ENCODE data around the gene CFAP69. TPM values are rescaled to one million over a fixed set of nuclear protein-coding genes. Genes with fewer than 3 reads are reported as not detected.
"Not testable (repeated sequence)": the region's sequence is repeated elsewhere in the genome, so short reads cannot be mapped to it uniquely, and the experiment has no call there.

CFAP69 gene
- total RNA-seq, 1 experiment from 2014 or later: 3.5 TPM

- no peak overlapping the region for H3K4me3 ChIP-seq (ENCODE audit: low read length)
- H2AFZ ChIP-seq (ENCODE audit: low read length): no peak overlapping the region
- no peak overlapping the region for H3K27ac ChIP-seq (ENCODE audit: low read length)
- H3K27me3 ChIP-seq (ENCODE audit: low read length): no peaks in the 10 kb centered on the region
- no peak overlapping the region for H3K4me2 ChIP-seq (ENCODE audit: low read depth, low read length, poor library complexity, severe bottlenecking)
- no peak for DNase-seq
- no peak overlapping the region for H3K9ac ChIP-seq (ENCODE audit: low read length)
- no peaks in the 10 kb centered on the region for H3K36me3 ChIP-seq (ENCODE audit: insufficient read depth, low read length)
- no peaks in the 10 kb centered on the region for H3K9me3 ChIP-seq (ENCODE audit: low read length)
- H3K4me1 ChIP-seq (ENCODE audit: low read length): no peaks in the 10 kb centered on the region
- no peaks in the 10 kb centered on the region for H3K79me2 ChIP-seq (ENCODE audit: low read length)
- H4K20me1 ChIP-seq (ENCODE audit: insufficient read depth, low read depth, low read length): no peaks in the 10 kb centered on the region
- H3K9me2 ChIP-seq (replicated peaks; ENCODE audit: insufficient read depth, low read length): no peaks in the 10 kb centered on the region
These were observed 5.8 kb downstream of the CFAP69 start for GRCh38 chr7:90250601-90251303.

DNA sequence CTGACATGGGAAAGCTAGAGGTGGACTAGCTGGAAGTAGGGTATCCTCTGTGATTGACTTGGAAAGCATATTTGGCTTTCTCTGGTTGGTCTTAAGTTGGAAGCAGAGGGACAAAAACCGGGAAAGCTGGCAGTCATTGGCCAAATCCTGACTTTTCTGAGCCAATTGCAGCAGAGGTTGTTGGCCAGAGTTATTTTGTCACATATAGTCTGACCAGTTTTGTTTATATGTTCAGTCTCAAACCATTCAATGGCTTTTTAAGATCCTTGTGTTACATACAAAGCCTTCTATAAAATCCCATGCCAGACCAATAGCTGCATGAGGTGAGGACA, 6.3 kb downstream of the CFAP69 start:
- H3K4me2 ChIP-seq (ENCODE audit: low read depth, low read length, poor library complexity, severe bottlenecking): no peak overlapping the region
- H3K27ac ChIP-seq (ENCODE audit: low read length): no peak overlapping the region
- H3K9me2 ChIP-seq (replicated peaks; ENCODE audit: insufficient read depth, low read length): no peaks in the 10 kb centered on the region
- H3K9me3 ChIP-seq (ENCODE audit: low read length): no peaks in the 10 kb centered on the region
- no peaks in the 10 kb centered on the region for H4K20me1 ChIP-seq (ENCODE audit: insufficient read depth, low read depth, low read length)
- no peaks in the 10 kb centered on the region for H3K27me3 ChIP-seq (ENCODE audit: low read length)
- no peaks in the 10 kb centered on the region for H3K79me2 ChIP-seq (ENCODE audit: low read length)
- no peak overlapping the region for H3K4me3 ChIP-seq (ENCODE audit: low read length)
- H2AFZ ChIP-seq (ENCODE audit: low read length): no peak overlapping the region
- H3K4me1 ChIP-seq (ENCODE audit: low read length): no peaks in the 10 kb centered on the region
- no peaks in the 10 kb centered on the region for H3K36me3 ChIP-seq (ENCODE audit: insufficient read depth, low read length)
- H3K9ac ChIP-seq (ENCODE audit: low read length): no peak overlapping the region
- no peak for DNase-seq

DNA sequence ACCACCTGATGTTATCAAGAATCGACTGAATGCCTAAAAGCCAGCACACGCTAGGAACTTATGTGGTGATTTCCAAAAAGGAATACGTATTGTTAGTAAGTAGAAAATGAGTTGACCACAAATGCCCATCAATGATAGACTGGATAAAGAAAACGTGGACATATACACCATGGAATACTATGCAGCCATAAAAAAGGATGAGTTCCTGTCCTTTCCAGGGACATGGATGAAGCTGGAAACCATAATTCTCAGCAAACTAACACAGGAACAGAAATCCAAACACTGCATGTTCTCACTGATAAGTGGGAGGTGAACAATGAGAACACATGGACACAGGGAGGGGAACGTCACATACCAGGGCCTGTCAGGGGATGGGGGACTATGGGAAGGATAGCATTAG, 11.0 kb downstream of the CFAP69 start:
- H4K20me1 ChIP-seq (ENCODE audit: insufficient read depth, low read depth, low read length); H3K9ac ChIP-seq (ENCODE audit: low read length); H3K27ac ChIP-seq (ENCODE audit: low read length); H3K9me3 ChIP-seq (ENCODE audit: low read length); H2AFZ ChIP-seq (ENCODE audit: low read length); H3K4me3 ChIP-seq (ENCODE audit: low read length); H3K79me2 ChIP-seq (ENCODE audit: low read length); H3K27me3 ChIP-seq (ENCODE audit: low read length); H3K9me2 ChIP-seq (replicated peaks; ENCODE audit: insufficient read depth, low read length); H3K4me1 ChIP-seq (ENCODE audit: low read length); DNase-seq; H3K4me2 ChIP-seq (ENCODE audit: low read depth, low read length, poor library complexity, severe bottlenecking); H3K36me3 ChIP-seq (ENCODE audit: insufficient read depth, low read length): not testable (repeated sequence)

- Histone ChIP-seq H3K4me1 (ENCODE audit: low read length) (no peaks in the 10 kb centered on the region), H3K9me3 (ENCODE audit: low read length) (no peaks in the 10 kb centered on the region)
These were observed 11.8 kb downstream of the CFAP69 start for GRCh38 chr7:90256778-90257177.

GRCh38 chr7:90261441-90261840, 16.5 kb downstream of the CFAP69 start:
- Histone ChIP-seq H3K4me3 (ENCODE audit: low read length) (no peak overlapping the region), H3K36me3 (ENCODE audit: insufficient read depth, low read length) (no peaks in the 10 kb centered on the region), H3K27me3 (ENCODE audit: low read length) (no peaks in the 10 kb centered on the region), H3K9me2 (replicated peaks; ENCODE audit: insufficient read depth, low read length) (no peaks in the 10 kb centered on the region), H3K9me3 (ENCODE audit: low read length) (no peaks in the 10 kb centered on the region), H2AFZ (ENCODE audit: low read length) (no peak overlapping the region), H3K79me2 (ENCODE audit: low read length) (no peaks in the 10 kb centered on the region), H3K9ac (ENCODE audit: low read length) (no peak overlapping the region), H3K4me1 (ENCODE audit: low read length) (no peaks in the 10 kb centered on the region), H4K20me1 (ENCODE audit: insufficient read depth, low read depth, low read length) (no peaks in the 10 kb centered on the region), H3K27ac (ENCODE audit: low read length) (no peak overlapping the region), H3K4me2 (ENCODE audit: low read depth, low read length, poor library complexity, severe bottlenecking) (no peak overlapping the region)
- DNase-seq: no peak

More at GRCh38 chr7:90256778-90257177, 11.8 kb downstream of the CFAP69 start:
- no peaks in the 10 kb centered on the region for H3K79me2 ChIP-seq (ENCODE audit: low read length)
- H4K20me1 ChIP-seq (ENCODE audit: insufficient read depth, low read depth, low read length): no peaks in the 10 kb centered on the region
- H3K27ac ChIP-seq (ENCODE audit: low read length): no peak overlapping the region
- H3K9me2 ChIP-seq (replicated peaks; ENCODE audit: insufficient read depth, low read length): no peaks in the 10 kb centered on the region
- DNase-seq: no peak
- no peak overlapping the region for H3K4me3 ChIP-seq (ENCODE audit: low read length)
- no peak overlapping the region for H3K4me2 ChIP-seq (ENCODE audit: low read depth, low read length, poor library complexity, severe bottlenecking)
- H3K36me3 ChIP-seq (ENCODE audit: insufficient read depth, low read length): no peaks in the 10 kb centered on the region
- H3K27me3 ChIP-seq (ENCODE audit: low read length): no peaks in the 10 kb centered on the region
- no peak overlapping the region for H2AFZ ChIP-seq (ENCODE audit: low read length)
- H3K9ac ChIP-seq (ENCODE audit: low read length): no peak overlapping the region

DNA sequence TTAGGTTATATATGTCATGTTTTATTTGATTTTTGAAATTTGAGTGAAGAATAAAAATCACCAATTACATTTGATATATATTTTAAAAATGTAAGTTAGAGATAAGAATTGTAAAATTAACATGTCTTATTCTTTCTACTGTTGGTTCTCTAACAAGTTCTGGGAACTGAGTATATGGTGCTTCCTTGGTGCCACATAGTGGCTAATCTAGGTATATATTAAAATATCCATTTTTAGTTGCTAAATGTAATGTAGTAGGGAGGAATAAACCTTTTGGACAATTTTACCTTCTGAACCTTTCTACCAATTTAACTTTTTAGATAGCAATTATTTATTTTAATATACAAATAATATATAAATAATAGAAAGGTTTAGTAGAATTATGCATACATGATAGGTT, 17.5 kb downstream of the CFAP69 start:
- no peak overlapping the region for H3K4me3 ChIP-seq (ENCODE audit: low read length)
- no peaks in the 10 kb centered on the region for H3K79me2 ChIP-seq (ENCODE audit: low read length)
- H3K27ac ChIP-seq (ENCODE audit: low read length): no peak overlapping the region
- no peak overlapping the region for H3K9ac ChIP-seq (ENCODE audit: low read length)
- no peak overlapping the region for H2AFZ ChIP-seq (ENCODE audit: low read length)
- no peaks in the 10 kb centered on the region for H3K9me3 ChIP-seq (ENCODE audit: low read length)
- no peaks in the 10 kb centered on the region for H4K20me1 ChIP-seq (ENCODE audit: insufficient read depth, low read depth, low read length)
- H3K9me2 ChIP-seq (replicated peaks; ENCODE audit: insufficient read depth, low read length): no peaks in the 10 kb centered on the region
- no peaks in the 10 kb centered on the region for H3K27me3 ChIP-seq (ENCODE audit: low read length)
- peak; percentile 64 for DNase-seq
- H3K4me1 ChIP-seq (ENCODE audit: low read length): no peaks in the 10 kb centered on the region
- H3K36me3 ChIP-seq (ENCODE audit: insufficient read depth, low read length): no peaks in the 10 kb centered on the region
- no peak overlapping the region for H3K4me2 ChIP-seq (ENCODE audit: low read depth, low read length, poor library complexity, severe bottlenecking)

DNA sequence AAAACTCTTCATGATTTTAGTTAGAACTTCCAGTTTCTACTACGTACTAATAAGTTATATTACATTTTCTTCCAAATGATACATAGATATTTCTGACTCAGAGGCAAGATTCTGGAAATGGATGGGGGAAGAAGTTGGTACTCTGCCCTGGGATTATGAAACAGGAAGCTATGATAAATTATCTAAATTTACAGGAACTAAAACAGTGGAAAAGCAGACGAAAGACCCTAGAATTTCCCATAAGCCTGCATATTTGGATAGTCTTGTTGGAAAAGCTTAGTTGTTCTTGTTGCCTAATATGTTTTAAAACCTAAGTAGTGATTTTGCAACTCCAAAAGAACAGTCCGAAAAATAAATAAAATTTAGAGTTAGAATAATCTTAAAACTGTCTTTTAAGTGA, 21.8 kb downstream of the CFAP69 start:
- no peaks in the 10 kb centered on the region for H3K79me2 ChIP-seq (ENCODE audit: low read length)

GRCh38 chr7:90267263-90267858, 22.4 kb downstream of the CFAP69 start:
- H2AFZ ChIP-seq (ENCODE audit: low read length): no peak overlapping the region
- H3K27me3 ChIP-seq (ENCODE audit: low read length): no peaks in the 10 kb centered on the region
- no peaks in the 10 kb centered on the region for H3K4me1 ChIP-seq (ENCODE audit: low read length)
- H3K4me2 ChIP-seq (ENCODE audit: low read depth, low read length, poor library complexity, severe bottlenecking): no peak overlapping the region
- no peaks in the 10 kb centered on the region for H3K9me2 ChIP-seq (replicated peaks; ENCODE audit: insufficient read depth, low read length)
- no peak overlapping the region for H3K27ac ChIP-seq (ENCODE audit: low read length)
- no peaks in the 10 kb centered on the region for H4K20me1 ChIP-seq (ENCODE audit: insufficient read depth, low read depth, low read length)
- H3K9ac ChIP-seq (ENCODE audit: low read length): no peak overlapping the region
- no peak overlapping the region for H3K4me3 ChIP-seq (ENCODE audit: low read length)
- no peaks in the 10 kb centered on the region for H3K79me2 ChIP-seq (ENCODE audit: low read length)
- no peaks in the 10 kb centered on the region for H3K9me3 ChIP-seq (ENCODE audit: low read length)
- no peaks in the 10 kb centered on the region for H3K36me3 ChIP-seq (ENCODE audit: insufficient read depth, low read length)
- no peak for DNase-seq

More for the DNA sequence above, 21.8 kb downstream of the CFAP69 start:
- H2AFZ ChIP-seq (ENCODE audit: low read length): no peak overlapping the region
- H3K4me1 ChIP-seq (ENCODE audit: low read length): no peaks in the 10 kb centered on the region
- no peak for DNase-seq
- H3K36me3 ChIP-seq (ENCODE audit: insufficient read depth, low read length): no peaks in the 10 kb centered on the region
- H3K4me2 ChIP-seq (ENCODE audit: low read depth, low read length, poor library complexity, severe bottlenecking): no peak overlapping the region
- no peaks in the 10 kb centered on the region for H3K9me3 ChIP-seq (ENCODE audit: low read length)
- no peaks in the 10 kb centered on the region for H3K27me3 ChIP-seq (ENCODE audit: low read length)
- H3K27ac ChIP-seq (ENCODE audit: low read length): no peak overlapping the region
- no peaks in the 10 kb centered on the region for H4K20me1 ChIP-seq (ENCODE audit: insufficient read depth, low read depth, low read length)
- no peak overlapping the region for H3K4me3 ChIP-seq (ENCODE audit: low read length)
- no peak overlapping the region for H3K9ac ChIP-seq (ENCODE audit: low read length)
- H3K9me2 ChIP-seq (replicated peaks; ENCODE audit: insufficient read depth, low read length): no peaks in the 10 kb centered on the region

Measured in Karpas-422 (cell line).